Measurements from ENCODE around the gene SCMH1.
A peak's percentile ranks its signal among the peaks of the same experiment; 100 is the strongest.
"Not testable (repeated sequence)": the region's sequence is repeated elsewhere in the genome, so short reads cannot be mapped to it uniquely, and the experiment has no call there.

The SCMH1 gene

DNA sequence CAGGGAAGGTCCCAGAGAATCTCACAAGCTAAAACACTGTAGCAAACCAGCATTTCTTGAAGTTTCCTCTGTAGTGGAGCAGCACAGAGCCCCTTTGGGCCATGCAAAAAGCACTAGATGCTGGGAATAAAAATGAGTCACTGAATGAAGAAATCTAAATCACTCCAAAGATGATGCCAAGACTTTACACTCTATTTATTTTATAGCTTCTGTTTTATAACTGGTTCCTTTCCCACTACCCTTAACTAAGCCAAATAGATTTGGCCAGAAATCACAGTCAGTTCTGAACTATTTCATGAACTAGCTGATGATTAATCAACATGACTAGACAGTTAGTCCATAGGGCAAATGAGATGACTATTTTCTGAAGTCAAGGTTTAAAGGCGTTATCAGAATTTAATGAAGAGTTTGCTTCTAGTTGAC, 89.5 kb downstream of the SCMH1 start:
- no peak for DNase-seq (ENCODE audit: low read depth in 2 of 2)

GRCh38 chr1:41151846-41152245, 90.3 kb downstream of the SCMH1 start:
- DNase-seq (ENCODE audit: low read depth in 2 of 2): no peak

DNA sequence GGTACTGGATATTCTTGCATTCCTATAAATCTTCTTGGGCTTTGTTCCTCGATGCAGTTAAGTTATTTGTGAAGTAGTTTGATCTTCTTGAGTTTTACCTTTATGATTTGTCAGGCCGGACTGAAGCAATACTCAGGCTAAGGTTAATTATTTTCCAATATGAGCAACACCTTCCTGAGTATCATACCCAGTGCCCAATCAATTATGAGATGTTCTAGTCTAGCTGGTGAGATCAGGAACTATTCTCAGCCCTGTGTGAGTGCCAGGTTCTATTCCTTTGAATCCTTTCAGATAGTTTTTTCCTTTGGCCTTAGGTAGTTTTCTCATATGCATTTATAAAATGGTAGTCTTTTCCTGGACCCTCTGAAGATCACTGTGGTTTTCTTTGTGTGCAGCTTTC, 92.5 kb downstream of the SCMH1 start:
- no peak for DNase-seq (ENCODE audit: low read depth in 2 of 2)

DNA sequence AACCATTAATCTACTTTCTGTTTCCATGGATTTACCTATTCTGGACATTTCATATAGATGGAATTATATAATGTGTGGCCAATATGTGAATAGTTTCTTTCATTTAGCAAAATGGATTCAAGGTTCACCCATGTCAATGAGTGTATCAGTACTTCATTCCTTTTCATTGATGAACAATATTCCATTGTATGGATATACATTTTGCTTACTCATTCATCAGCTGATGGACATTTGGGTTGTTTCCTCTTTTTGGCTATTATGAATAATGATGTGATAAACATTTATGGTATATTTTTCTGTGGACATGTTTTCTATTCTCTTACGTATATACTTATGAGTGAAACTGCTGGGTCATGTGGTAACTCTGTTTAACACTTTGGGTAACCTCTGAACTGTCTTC, 97.8 kb downstream of the SCMH1 start:
- DNase-seq (ENCODE audit: low read depth in 2 of 2): no peak

- DNase-seq (ENCODE audit: low read depth in 2 of 2): no peak
These were observed 103.6 kb downstream of the SCMH1 start for GRCh38 chr1:41138549-41138948.

GRCh38 chr1:41135196-41135947, 106.7 kb downstream of the SCMH1 start:
- DNase-seq (ENCODE audit: low read depth in 2 of 2): no peak

DNA sequence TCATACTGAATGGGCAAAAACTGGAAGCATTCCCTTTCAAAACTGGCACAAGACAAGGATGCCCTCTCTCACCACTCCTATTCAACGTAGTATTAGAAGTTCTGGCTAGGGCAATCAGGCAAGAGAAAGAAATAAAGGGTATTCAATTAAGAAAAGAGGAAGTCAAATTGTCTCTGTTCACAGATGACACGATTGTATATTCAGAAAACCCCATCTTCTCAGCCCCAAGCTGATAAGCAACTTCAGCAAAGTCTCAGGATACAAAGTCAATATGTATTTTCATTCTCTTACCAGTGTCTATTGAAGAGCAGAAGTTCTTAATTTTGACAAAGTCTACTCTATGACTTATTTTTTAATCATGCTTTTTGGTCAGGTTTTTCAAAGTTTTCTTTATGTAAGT, 107.8 kb downstream of the SCMH1 start:
- DNase-seq (ENCODE audit: low read depth in 2 of 2): not testable (repeated sequence)

DNA sequence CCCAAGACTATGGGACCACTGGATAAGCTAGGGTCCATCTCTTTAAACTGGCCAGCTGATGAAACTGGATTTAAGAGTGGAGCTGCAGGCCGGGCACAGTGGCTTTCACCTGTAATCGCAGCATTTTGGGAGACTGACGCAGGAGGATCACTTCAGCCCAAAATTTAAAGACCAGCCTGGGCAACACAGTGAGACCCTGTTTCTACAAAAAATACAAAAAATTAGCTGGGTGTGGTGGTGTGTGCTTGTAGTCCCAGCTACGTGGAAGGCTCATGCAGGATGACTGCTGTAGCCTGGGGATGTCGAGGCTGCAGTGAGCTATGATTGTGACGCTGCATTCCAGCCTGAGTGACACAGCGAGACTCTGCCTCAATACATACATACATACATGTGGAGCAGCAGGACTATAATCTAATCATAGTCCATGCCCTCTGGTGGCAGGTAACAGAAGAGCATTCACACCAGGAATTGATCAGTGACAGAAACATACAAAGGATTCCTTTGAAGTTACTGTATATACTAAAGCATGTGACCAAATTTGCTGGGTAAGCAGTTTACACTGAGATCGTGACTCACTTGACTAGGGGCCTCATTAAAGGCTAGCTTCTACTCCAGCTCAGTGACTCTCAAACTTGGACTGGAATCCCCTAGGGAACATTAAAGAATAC, 119.1 kb downstream of the SCMH1 start:
- peak in 1 of 2 donors; percentile 2 for DNase-seq (ENCODE audit: low read depth in 2 of 2)

DNA sequence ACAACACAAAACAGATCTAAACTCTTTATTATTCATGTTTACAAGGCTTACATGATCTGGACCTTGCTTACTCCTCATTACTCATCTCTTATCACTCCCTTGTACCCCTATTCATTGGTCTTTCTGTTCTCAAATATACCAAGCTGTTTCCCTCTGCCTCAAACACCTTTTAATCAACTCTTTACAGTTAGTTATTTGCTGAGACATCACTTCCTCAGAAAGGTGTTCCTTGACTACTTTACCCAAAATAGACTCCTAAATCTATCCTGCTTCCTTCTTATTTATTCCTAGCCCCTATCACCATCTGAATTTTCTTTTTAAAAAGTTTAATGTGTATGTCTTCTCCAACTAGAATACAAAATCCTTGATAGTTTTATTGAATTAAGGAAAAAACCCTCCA, 120.0 kb downstream of the SCMH1 start:
- no peak for DNase-seq (ENCODE audit: low read depth in 2 of 2)

- no peak for DNase-seq (ENCODE audit: low read depth in 2 of 2)
These were observed 123.5 kb downstream of the SCMH1 start for GRCh38 chr1:41118645-41119044.

- DNase-seq (ENCODE audit: low read depth in 2 of 2): not testable (repeated sequence)
These were observed 124.9 kb downstream of the SCMH1 start for GRCh38 chr1:41117241-41117640.

DNA sequence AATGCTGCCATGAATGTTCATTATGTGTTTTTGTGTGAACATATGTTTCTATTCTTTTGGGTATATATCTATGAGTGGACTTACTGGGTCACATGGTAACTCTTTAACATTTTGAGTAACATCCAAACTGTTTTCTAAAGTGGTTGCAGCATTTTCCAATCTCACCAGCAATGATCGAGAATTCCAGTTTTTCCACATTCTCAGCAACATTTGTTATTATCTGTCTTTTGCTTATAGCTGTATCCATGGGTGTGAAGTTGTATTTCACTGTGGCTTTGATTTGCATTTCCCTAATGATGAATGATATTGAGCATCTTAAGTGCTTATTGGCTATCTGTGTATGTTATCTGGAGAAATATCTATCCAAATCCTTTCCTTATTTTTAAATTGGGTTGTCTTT, 131.4 kb downstream of the SCMH1 start:
- no peak for DNase-seq (ENCODE audit: low read depth in 2 of 2)

DNA sequence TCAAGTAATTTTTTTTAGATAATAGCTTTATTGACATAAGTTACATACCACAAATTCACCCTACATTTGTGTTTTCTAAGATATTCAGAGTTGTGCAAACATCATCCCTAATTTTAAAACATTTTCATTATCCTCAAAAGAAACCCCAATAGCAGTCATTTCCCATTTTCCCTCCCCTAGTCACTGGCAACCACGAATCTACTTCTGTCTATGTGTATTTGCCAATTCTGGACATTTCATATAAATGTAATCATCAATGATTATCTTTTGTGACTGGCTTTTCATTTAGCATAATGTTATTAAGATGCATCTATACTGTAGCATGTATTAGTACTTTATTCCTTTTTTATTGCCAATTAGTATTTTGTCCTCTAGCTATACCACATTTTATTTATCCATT, 131.8 kb downstream of the SCMH1 start:
- DNase-seq (ENCODE audit: low read depth in 2 of 2): no peak

GRCh38 chr1:41109310-41110197, 132.6 kb downstream of the SCMH1 start:
- DNase-seq (ENCODE audit: low read depth in 2 of 2): no peak

DNA sequence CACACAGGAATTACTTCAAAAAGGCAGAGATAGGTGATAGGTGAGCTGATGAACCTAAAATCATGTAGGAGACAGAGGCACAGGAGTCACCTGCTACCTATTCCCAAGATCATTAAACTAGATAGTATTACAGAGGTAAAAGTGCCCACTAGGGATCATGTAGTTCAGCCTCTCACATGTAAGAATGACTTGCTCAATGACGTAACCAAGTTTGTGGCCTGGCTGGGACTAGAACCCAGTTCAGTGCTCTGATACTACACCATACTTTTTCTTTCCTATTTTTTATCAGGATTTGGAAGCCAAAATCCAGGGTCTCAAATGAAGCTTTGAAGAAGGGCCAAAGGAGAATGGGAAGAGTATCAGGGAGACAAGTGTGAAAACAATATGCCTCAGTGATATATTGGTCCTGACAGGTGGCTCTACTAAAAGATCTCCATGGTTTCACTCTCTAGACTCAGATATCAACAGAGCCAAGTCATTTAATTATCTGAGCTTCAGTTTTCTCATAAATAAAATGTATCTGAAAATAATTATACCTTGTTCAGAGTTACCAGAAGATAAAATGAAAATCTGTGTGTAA, 133.3 kb downstream of the SCMH1 start:
- DNase-seq (ENCODE audit: low read depth in 2 of 2): no peak

- DNase-seq (ENCODE audit: low read depth in 2 of 2): no peak
These were observed 138.3 kb downstream of the SCMH1 start for GRCh38 chr1:41103766-41104165.

GRCh38 chr1:41102653-41103052, 139.5 kb downstream of the SCMH1 start:
- DNase-seq (ENCODE audit: low read depth in 2 of 2): no peak

- DNase-seq (ENCODE audit: low read depth in 2 of 2): no peak
These were observed 140.0 kb downstream of the SCMH1 start for GRCh38 chr1:41101950-41102607.

GRCh38 chr1:41101076-41101475, 141.0 kb downstream of the SCMH1 start:
- DNase-seq (ENCODE audit: low read depth in 2 of 2): no peak

DNA sequence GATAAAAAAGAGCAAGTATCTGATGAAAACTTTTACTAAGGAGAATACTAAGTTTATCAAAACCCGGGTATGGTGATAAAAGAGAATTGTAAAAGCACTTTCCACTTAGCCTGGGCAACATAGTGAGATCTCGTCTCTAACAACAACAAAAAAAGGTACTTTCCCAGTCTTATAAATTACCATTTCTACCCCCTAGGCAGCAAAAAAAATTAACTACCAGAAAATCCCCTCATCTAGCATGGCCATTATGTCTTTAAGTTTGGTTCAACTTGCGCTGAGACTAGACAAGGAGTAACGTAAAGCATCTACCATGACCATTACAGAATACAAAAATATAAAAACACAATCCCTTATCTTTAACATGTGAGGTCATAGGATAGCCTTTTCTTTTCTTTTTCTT, 141.9 kb downstream of the SCMH1 start:
- DNase-seq (ENCODE audit: low read depth in 2 of 2): no peak

GRCh38 chr1:41098730-41099460, 143.2 kb downstream of the SCMH1 start:
- DNase-seq (ENCODE audit: low read depth in 2 of 2): no peak

All from stimulated activated CD4-positive, alpha-beta T cell treated with anti-CD3 and anti-CD28 coated beads, Interleukin-15, amount 100 ng/mL, for 48 hours (primary cell).